Hindlimb muscle (tissue), 1 donor: Measurements from ENCODE around the gene AMZ2. TPM values are rescaled to one million over a fixed set of nuclear protein-coding genes. Genes with fewer than 3 reads are reported as not detected.
"Not testable (repeated sequence)": the region's sequence is repeated elsewhere in the genome, so short reads cannot be mapped to it uniquely, and the experiment has no call there.

ENCODE experiments used
- DNase-seq: peaks from one replicate; pipeline ENCODE4 v3.0.0-alpha.2; 2013
- polyA plus RNA-seq: library from polyadenylated mRNA; unstranded; fragments of 120-200 nt; gene quantifications from one replicate; pipeline ENCODE4 v1.2.1, GENCODE V29; 2013; ENCODE audit not compliant: insufficient read length

AMZ2 gene, protein sequence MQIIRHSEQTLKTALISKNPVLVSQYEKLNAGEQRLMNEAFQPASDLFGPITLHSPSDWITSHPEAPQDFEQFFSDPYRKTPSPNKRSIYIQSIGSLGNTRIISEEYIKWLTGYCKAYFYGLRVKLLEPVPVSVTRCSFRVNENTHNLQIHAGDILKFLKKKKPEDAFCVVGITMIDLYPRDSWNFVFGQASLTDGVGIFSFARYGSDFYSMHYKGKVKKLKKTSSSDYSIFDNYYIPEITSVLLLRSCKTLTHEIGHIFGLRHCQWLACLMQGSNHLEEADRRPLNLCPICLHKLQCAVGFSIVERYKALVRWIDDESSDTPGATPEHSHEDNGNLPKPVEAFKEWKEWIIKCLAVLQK
- 65.3 TPM for polyA plus RNA-seq

DNA sequence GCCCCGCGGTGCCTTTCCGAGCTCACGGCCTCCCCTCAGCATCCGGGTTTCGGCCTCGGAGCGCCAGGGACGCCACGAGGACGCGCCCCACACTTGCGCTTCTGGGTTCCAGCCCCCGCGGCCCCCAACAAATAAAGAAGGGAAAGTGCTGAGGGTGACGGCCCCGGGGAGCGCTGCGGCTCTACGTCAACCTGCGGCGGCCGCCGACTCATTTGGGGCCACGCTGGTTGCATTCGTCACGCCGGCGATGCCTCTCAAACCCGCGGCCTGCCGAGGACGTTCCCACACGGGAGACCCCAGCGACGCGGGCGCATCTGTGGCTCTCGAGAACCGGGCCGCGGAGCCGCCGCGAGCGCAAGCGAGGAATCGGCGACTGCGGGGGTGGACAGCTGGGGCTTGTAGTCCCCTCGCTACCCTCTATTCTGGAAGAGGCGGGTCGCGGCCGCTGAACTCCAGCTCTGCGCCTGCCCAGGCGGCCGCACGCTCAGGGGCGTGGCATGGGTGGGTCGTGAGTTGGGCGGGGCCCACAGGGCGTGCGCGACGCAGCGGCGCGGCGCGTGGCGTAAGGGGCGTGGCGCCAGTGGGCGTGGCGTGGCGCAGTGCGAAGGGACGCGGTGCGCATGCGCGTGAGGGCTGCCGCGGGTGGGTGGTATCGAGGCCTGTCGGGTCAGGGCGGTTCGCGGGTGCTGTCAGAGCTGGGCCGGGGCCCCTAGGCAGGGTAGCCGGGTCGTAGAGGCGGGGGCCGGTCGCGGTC lies at the start of gene AMZ2:
Gene AMZ2 (plus strand): TSS at position 599 of the 754 bp plus-strand sequence. CDS start 2,145 bp downstream, outside the sequence.
- peak; percentile 98 for DNase-seq

DNA sequence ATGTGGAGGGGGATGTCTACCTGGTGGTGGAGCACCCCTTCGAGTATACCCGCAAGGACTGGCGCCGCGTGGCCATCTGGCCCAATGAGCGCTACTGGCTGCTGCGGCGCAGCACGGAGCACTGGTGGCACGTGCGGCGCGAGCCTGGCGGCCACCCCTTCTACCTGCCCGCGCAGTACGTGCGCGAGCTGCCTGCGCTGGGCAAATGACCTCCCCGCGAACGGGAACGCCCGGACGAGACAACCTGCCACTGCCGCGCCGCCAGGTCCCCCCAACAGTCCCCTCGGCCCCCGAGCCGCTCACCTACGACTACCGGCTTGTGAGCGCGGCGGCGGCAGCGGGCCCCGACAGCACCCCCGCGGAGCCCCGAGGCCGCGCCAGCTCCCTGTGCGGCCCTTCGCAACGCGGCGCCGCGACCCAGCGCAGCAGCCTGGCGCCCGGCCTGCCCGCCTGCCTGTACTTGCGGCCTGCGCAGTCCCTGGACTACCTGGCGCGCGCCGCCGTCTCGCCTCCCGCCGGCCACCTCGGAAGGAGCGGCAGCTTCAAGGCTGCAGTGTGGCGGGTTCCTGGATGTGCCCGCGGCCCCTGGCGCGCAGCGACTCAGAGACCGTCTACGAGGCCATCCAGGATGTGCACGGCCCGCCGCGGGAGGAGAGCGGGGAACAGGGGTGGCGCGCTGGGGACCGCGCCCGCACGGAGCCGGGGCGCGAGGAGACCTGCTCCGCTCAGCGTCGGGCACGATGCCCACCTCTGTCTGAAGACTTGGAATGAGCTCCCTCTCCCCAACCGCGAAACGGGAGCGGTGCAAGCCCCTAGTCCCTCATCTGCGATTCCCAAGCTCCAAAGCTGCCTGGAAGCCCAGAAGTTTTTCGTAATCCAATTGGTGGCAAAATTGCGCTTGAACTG lies 48.7 kb upstream of the AMZ2 start:
- no peak for DNase-seq

DNA sequence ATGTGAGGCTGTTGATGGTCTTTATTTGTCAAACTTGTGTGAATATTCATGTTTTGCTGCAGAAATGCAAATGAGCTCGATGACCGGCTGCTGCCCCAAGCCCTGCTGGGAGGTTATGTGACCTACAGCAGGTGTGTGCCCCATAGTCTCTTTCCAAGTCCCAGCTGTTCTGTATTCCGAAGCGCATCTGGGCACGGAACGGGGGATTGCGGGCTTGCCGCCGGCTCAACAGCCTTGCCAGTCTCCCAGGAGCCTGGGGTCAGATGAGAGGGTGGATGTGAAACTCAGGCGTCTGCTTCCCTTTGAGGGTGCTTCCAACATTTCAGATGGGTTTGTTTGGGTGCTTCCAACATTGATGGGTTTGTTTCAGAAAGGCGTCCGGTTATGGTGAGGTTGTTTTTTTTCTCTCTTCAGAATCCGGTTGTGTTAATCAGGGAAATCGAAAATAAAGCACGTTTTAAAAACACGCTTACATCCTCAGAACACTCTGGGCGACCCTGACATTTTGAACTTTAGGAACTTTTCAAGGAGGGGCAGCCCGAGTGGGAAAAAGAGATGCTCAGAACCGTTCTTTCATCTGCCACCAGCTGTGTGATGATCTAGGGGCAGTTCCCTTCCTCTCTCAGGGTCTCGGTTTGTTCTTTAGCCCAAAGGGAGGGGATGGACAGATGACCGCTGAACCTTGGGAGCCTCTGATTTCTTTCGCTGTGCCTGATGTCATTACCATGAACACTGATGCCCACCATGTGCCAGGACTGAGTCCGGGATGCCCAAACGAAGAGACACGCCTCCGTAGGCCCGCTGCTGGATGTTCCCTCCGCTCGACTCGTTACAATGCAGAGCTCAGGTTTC lies 47.8 kb upstream of the AMZ2 start:
- DNase-seq, result no peak

DNA sequence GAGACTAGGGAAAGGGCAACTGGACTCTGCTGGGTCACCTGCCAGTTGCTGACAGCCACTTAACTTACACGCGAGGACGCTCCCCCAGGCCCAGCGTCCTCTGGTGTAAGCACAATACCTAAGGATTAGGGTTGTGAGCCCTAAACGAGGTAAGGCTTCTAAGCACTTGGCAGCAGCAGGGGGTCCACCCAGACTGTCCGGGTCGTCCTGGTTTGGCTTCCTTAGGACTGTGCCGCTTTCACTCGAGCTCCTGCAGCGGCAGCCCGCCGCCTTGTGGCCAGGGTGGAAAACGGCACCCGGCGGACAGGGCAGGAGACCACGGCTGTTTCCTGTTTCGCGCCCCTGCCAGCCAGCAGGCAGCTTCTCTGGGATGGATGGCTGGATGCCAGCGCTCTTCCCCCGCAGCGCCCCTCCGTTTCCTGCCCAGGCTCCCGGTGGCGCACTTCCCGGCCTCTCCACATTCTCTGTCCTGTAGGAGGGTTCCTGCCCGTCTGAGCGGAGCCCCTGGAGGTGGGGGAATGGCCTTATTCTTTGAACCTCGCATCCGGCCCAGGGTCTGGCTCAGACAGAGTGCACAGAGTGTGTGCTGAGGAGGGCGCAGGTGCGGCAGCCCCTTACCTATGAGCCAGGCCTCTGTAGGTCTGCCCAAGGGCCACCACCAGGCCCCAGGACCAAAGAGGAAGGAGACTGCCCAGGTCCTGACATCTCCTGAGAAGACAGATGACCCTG lies 47.0 kb upstream of the AMZ2 start:
- peak; percentile 54 for DNase-seq

DNA sequence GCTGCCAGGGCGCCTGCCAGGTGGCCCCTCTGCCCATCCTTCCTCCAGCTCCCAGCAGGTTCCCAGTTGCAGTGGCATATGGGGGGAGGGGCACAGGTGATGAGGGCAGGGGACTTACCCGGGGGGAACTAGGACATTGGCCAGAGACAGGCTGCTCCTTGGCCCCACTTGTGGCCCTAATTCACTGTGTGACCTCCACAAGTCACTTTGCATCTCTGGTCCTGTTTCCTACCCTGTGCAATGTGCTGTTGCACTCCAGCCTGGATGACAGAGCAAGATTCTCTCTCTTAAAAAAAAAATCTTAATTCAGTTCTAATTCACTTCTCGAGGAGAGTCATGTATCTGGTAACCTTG lies 46.4 kb upstream of the AMZ2 start:
- DNase-seq, result not testable (repeated sequence)

DNA sequence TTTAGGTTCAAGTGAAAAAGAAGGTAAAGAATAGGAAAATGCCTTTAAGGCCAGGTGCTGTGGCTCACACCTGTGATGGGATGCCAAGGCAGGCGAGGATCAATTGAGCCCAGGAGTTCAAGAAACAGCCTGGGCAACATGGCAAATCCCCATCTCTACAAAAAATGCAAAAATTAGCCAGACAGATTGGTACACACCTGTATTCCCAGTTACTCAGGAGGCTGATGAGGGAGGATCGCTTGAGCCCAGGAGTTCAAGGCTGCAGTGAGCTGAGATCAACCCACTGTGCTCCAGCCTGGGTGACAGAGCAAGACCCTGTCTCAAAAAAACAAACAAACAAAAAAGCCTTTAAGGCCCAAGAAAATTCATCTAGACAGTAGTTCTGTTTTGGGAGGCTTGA lies 45.5 kb upstream of the AMZ2 start:
- DNase-seq, result not testable (repeated sequence)

DNA sequence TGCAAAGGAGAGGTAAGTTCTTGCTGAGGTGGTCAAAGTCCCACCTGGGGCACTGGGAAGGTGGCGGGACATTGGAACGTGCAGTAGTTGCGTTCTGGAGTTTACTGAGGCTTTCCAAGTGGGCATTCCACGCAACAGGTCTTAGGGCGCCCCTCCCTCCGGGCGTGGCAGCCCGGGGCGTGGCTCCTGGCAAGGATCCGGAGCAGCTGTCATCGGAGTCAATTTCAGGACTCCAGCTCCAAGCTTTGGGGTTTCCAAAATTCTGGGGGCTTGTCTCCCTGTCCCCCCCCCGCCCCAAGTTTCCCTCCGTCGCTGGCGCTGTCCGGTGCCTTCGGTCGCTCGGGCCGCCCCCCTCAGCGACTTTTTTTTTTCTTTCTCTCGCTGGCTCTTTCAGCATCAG lies 43.1 kb upstream of the AMZ2 start:
- DNase-seq, result no peak

DNA sequence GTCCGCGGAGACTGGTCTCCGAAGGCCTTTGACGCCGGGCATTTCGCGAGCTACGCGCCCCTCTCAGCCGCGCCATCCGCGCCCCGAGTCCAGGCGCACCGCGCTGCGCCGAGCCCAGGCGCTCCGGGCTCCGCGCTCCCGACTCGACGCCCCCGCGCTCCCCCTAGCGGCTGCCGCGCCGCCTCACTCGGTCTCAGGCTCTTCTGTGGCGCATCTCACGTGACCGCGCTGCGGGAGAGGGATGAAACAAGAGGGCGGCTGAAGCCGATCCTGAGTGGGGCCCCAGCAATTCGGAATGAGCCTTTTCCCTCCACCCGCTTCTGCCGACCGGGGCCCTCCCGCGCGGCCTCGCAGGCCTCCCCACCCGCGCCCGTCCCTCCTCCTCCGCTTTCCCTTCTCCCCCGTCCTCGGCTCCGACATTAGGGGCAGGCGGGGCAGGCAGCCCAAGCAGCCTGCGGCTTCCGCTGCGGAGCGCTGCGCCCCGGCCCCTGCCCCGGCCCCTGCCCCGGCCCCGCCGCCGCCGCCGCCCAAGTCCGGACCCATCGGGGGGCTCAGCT lies 42.5 kb upstream of the AMZ2 start:
- peak; percentile 95 for DNase-seq

DNA sequence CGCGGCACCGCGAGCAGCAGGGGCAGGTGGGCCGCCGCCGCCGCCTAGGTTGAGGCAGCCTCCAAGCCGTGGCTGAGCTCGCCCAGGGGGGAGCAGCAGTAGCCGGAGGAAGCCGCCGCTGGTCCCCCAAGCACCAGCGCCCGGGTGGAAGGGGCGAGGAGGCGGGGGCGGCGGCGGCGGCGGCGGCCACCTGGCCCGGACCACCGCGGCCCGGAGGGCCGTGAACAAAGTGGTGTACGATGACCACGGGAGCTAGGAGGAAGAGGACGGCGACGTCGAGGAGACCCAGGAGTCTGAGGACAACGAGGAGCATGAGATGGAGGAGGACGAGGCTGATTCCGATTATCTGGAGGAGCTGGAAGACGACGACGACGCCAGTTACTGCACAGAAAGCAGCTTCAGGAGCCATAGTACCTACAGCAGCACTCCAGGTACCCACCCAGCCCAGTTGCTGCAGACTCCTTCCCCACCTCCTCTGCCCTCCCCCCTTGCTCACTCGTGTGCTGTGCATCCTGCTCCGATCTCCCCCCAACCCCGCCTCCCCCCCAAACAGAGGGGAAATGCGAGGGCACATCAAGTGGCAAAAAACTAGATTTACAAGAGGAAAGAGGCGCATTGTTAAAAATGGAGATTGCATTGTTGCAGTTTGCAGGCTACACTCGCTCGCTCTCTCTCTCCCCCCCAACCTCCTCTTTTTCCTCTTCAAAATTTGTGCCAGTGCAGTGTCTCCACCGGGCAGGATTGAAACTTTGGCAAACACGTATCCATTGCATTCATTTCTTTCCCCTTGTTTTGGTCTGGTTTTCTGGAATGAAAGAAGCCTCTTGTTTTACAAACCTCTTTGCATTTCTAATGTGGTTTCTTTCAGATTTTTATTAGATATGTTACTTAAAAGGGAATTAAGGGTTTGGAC lies 41.8 kb upstream of the AMZ2 start:
- DNase-seq, result no peak

DNA sequence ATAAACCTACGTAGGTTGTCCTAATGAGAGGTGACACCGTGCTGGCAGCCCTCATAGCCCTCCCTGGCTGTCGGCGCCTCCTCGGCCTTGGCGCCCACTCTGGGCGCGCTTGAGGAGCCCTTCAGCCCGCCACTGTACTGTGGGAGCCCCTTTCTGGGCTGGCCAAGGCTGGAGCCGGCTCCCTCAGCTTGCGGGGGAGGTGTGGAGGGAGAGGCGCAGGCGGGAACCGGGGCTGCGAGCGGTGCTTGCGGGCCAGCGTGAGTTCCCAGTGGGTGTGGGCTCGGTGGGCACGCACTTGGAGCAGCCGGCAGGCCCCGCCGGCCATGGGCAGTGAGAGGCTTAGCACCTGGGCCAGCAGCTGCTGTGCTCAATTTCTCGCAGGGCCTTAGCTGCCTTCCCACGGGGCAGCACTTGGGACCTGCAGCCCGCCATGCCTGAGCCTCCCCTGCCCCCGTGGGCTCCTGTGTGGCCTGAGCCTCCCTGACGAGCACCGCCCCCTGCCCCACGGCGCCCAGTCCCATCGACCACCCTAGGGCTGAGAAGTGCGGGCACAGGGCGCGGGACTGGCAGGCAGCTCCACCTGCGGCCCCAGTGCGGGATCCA lies 40.1 kb upstream of the AMZ2 start:
- no peak for DNase-seq

DNA sequence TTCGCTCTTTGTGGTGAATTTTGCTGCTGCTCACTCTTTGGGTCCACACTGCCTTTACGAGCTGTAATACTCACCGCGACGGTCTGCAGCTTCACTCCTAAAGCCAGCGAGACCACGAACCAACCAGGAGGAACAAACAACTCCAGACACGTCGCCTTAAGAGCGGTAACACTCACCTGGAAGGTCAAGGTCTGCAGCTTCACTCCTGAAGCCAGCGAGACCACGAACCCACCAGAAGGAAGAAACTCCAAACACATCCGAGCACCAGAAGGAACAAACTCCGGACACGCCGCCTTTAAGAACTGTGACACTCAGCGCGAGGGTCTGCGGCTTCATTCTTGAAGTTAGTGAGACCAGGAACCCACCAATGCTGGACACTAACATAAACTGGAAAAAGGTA lies 39.2 kb upstream of the AMZ2 start:
- DNase-seq, result not testable (repeated sequence)

DNA sequence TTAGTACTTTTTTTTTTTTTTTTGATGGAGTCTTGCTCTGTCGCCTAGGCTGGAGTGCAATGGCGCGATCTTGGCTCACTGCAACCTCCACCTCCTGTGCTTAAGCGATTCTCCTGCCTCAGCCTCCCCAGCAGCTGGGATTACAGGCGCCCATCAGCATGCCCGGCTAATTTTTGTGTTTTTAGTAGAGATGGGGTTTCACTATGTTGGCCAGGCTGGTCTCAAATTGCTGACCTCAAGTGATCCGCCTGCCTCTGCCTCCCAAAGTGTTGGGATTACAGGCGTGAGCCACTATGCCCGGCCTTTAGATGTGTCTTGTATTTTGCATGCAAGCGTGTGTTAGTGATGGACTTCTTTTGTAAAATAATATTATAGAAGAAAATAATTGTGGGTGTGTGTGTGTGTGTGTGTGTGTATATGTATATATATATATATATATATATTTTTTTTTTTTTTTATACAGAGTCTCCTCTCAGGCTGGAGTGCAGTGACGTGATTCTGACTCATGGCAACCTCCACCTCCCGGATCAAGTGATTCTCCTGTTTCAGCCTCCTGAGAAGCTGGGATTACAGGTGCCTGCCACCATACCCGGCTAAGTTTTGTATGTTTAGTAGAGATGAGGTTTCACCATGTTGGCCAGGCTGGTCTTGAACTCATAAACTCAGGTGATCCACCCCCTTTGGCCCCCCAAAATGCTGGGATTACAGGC lies 38.5 kb upstream of the AMZ2 start:
- not testable (repeated sequence) for DNase-seq

DNA sequence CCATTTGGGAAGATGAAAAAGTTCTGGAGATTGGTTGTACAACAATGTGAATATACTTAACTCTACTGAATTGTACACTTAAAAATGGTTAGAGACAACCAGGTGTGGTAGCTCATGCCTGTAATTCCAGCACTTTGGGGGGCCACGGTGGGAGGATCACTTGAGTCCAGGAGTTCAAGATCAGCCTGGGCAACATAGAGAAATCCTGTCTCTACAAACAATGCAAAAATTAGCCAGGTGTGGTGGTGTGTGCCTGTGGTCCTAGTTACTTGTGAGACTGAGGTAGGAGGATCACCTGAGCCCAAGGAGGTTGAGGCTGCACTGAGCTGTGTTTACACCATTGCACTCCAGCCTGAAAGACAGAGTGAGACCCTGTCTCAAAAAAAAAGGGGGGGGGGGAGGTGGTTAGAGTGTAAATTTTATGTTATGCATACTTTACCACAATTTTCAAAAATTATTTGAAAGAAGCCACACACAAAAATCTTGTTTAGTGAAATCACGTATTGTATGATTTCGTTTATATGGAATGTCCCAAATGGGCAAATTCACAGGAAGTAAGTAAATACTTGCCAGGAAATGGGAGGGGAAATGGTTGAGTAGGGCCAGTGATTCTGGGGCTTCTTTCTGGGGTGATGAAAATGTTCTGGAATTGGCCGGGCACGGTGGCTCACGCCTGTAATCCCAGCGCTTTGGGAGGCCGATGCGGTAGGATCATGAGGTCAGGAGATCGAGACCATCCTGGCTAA lies 37.1 kb upstream of the AMZ2 start:
- DNase-seq, result no peak

DNA sequence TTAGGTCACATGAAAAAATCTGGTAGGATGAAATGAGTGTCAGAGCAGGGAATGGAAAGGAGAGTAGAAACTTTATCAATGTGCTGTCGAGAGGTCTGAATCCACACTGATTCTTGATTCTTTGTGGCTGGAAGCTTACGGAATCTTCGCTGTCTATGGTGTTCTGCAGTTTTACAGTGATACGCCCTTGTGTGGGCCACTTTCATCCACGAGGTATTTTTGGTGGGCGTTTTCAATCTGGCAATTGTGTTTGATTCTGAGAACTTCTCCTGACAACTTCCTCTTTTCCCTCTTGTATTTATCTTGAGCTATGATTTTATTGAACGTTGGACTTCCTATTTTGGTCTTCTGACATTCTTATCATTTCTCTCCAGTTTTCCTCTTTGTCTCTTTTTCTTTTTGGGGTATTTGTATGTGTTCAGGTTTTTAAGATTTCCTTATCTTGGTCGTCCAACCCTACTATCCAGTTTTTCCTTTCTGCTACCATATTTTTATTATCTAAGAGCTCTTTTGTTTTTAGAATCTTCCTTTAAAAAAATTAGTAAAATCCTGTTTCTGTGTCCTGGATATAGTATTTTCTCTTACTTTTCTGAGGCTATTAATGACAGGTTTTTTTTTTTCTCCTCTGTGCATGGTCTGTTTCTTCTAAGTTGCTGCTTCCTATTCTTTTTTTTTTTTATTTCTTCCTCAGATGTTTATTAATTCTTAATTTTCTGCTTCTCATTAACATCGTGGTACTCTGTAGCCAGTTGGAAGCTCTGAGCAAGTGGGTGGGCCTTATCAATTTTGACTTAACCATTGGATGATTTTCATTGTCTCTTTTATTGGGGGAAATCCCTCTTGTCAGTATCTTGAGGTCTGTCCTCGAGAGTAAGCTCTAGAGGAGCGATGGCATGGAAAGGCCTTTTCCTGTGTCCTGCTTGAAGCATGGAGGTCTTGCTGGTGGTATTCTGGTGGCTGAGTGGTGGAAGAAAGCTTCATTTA lies 34.1 kb upstream of the AMZ2 start:
- not testable (repeated sequence) for DNase-seq

DNA sequence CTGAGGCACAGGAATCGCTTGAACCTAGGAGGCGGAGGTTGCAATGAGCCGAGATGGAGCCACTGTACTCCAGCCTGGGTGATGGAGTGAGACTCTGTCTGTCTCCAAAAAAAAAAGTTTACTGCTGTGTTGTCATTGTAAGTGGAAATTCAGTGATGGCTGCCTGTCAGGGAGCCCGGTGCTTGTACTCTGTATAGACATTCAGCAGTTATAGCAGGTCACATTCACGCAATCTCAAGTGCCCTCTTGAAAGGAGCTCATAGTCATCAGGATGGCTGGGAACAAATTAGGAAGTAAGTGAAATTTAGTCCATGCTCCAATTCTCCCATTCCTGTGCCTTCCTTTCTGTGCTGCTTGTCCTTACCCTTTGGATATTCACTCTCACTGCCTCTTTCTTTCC lies 32.4 kb upstream of the AMZ2 start:
- not testable (repeated sequence) for DNase-seq

DNA sequence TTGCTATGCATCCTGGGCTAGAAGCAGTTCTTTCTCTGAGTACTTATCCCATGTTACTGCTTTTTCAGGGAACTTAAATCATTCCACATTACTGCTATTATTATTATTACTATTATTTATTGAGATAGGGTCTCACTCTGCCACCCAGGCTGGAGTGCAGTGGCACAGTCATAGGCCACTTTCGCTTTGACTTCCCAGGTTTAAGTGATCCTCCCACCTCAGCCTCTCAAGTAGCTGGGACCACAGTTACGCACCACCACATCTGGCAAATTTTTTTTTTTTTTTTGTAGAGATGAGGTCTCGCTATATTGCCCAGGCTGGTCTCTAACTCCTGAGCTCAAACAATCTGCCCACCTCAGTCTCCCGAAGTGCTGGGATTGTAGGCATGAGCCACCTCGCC lies 28.4 kb upstream of the AMZ2 start:
- DNase-seq, result not testable (repeated sequence)

DNA sequence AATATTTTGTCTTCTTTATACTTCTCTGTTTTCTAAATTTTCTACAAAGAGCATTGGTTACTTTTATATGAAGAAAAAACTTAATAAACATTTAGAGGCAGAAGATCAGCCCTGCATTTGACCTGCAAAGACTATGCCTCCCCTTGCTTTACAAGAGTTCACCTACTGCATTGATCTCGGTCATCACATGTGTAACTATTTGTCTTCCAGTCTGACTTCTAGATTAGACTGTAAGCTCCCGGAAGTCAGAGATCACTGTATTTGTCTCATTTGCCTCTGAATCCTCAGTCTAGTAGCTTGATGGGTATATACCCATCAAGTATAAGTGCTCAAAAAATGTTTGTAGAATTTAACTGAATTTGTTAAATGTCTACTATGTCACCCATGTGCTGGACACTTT lies 27.7 kb upstream of the AMZ2 start:
- DNase-seq, result not testable (repeated sequence)
